ENCODE measurements around the gene STAC2.
"Not testable (repeated sequence)": the region's sequence is repeated elsewhere in the genome, so short reads cannot be mapped to it uniquely, and the experiment has no call there.

Gene STAC2

GRCh38 chr17:39175695-39176093, 50.1 kb downstream of the STAC2 start:
- TF ChIP-seq POLR2A (IDR thresholded peaks at IDR 0.05; ENCODE audit: low read depth, low read length), result no peak
- no peak for FAIRE-seq
- no peak for DNase-seq (ENCODE audit: insufficient read length, low spot score)

GRCh38 chr17:39174920-39175694, 50.6 kb downstream of the STAC2 start:
- TF ChIP-seq POLR2A (IDR thresholded peaks at IDR 0.05; ENCODE audit: low read depth, low read length), result no peak
- FAIRE-seq, result no peak

GRCh38 chr17:39173526-39174274, 52.0 kb downstream of the STAC2 start:
- no peak for DNase-seq (ENCODE audit: insufficient read length, low spot score)
- no peak for FAIRE-seq
- TF ChIP-seq POLR2A (IDR thresholded peaks at IDR 0.05; ENCODE audit: low read depth, low read length), result no peak

More at GRCh38 chr17:39174920-39175694, 50.6 kb downstream of the STAC2 start:
- DNase-seq (ENCODE audit: insufficient read length, low spot score), result no peak

GRCh38 chr17:39173080-39173479, 52.7 kb downstream of the STAC2 start:
- DNase-seq (ENCODE audit: insufficient read length, low spot score) (no peak), FAIRE-seq (no peak)
- no peak for TF ChIP-seq POLR2A (IDR thresholded peaks at IDR 0.05; ENCODE audit: low read depth, low read length)

- no peak for FAIRE-seq
- TF ChIP-seq POLR2A (IDR thresholded peaks at IDR 0.05; ENCODE audit: low read depth, low read length), result no peak
- no peak for DNase-seq (ENCODE audit: insufficient read length, low spot score)
These were observed 53.8 kb downstream of the STAC2 start for GRCh38 chr17:39171933-39172332.

- DNase-seq (ENCODE audit: insufficient read length, low spot score), result no peak
- no peak for FAIRE-seq
- no peak for TF ChIP-seq POLR2A (IDR thresholded peaks at IDR 0.05; ENCODE audit: low read depth, low read length)
These were observed 55.2 kb downstream of the STAC2 start for GRCh38 chr17:39170558-39170957.

- FAIRE-seq (no peak), DNase-seq (ENCODE audit: insufficient read length, low spot score) (no peak)
- TF ChIP-seq POLR2A (IDR thresholded peaks at IDR 0.05; ENCODE audit: low read depth, low read length), result no peak
These were observed 55.6 kb downstream of the STAC2 start for GRCh38 chr17:39170109-39170508.

GRCh38 chr17:39169518-39169917, 56.2 kb downstream of the STAC2 start:
- DNase-seq (ENCODE audit: insufficient read length, low spot score) (no peak), FAIRE-seq (no peak)
- no peak for TF ChIP-seq POLR2A (IDR thresholded peaks at IDR 0.05; ENCODE audit: low read depth, low read length)

- FAIRE-seq (no peak), DNase-seq (ENCODE audit: insufficient read length, low spot score) (no peak)
- TF ChIP-seq POLR2A (IDR thresholded peaks at IDR 0.05; ENCODE audit: low read depth, low read length), result no peak
These were observed 56.6 kb downstream of the STAC2 start for GRCh38 chr17:39169101-39169500.

- not testable (repeated sequence) for DNase-seq (ENCODE audit: insufficient read length, low spot score); FAIRE-seq
These were observed 57.2 kb downstream of the STAC2 start for GRCh38 chr17:39168503-39168902.

- DNase-seq (ENCODE audit: insufficient read length, low spot score) (no peak), FAIRE-seq (no peak)
- TF ChIP-seq POLR2A (IDR thresholded peaks at IDR 0.05; ENCODE audit: low read depth, low read length), result no peak
These were observed 58.3 kb downstream of the STAC2 start for GRCh38 chr17:39167476-39167875.

- FAIRE-seq, result no peak
These were observed 59.1 kb downstream of the STAC2 start for GRCh38 chr17:39166437-39167335.

GRCh38 chr17:39165841-39166349, 59.9 kb downstream of the STAC2 start, which contains the start of gene ARL5C:
TSS of gene ARL5C (minus strand) at chr17:39166161. CDS start at chr17:39165760, 401 bp downstream.
- no peak for TF ChIP-seq POLR2A (IDR thresholded peaks at IDR 0.05; ENCODE audit: low read depth, low read length)
- FAIRE-seq (no peak), DNase-seq (ENCODE audit: insufficient read length, low spot score) (no peak)

More at GRCh38 chr17:39166437-39167335, 59.1 kb downstream of the STAC2 start:
- DNase-seq (ENCODE audit: insufficient read length, low spot score), result no peak
- TF ChIP-seq POLR2A (IDR thresholded peaks at IDR 0.05; ENCODE audit: low read depth, low read length), result no peak
